PC-3 (cell line): ENCODE measurements around the gene PSD. TPM values are rescaled to one million over a fixed set of nuclear protein-coding genes. Genes with fewer than 3 reads are reported as not detected.

Experiments
- ATAC-seq: fragments of 200-7000 bp; cut with Tn5 transposase; 2 replicates; pipeline ENCODE4 v1.9.1; 2020; ENCODE audit warnings: mild to moderate bottlenecking, moderate library complexity
- BruUV-seq: library from RNA; stranded (reverse); fragments of 400-500 nt; replicated peaks from 2 replicates; lab custom pipeline; 2021; lab: Mats Ljungman, UMichigan
- CTCF ChIA-PET: fragments of 300-600 bp; sonication (Branson Sonifier 250); formaldehyde crosslinking; loops from one replicate; lab custom pipeline; 2022; ENCODE audit warnings: antibody characterized with exemption; lab: Charles Lee
- POLR2A ChIA-PET: fragments of 300-600 bp; sonication (Branson Sonifier 250); formaldehyde crosslinking; loops from one replicate; lab custom pipeline; 2022; ENCODE audit warnings: antibody characterized with exemption; ENCODE audit not compliant: unreplicated experiment; lab: Charles Lee
- DNase-seq: peaks from one replicate; pipeline ENCODE4 v3.0.0-alpha.2; 2015
- H2AFZ ChIP-seq: fragments of 300-600 bp; sonication (generic); 2 replicates; pipeline ENCODE4 v1.6.0; 2016; ENCODE audit warnings: antibody characterized with exemption, low read length
- H3F3A ChIP-seq: fragments of 300-600 bp; sonication (generic); one replicate; pipeline ENCODE4 v1.6.0; 2017; ENCODE audit warnings: antibody characterized with exemption, low read length, control low read depth, mild to moderate bottlenecking; ENCODE audit not compliant: unreplicated experiment
- H3K27ac ChIP-seq: fragments of 300-600 bp; sonication (generic); 2 replicates; pipeline ENCODE4 v1.5.1; 2016; ENCODE audit warnings: mild to moderate bottlenecking, low read length
- H3K27me3 ChIP-seq: fragments of 300-600 bp; sonication (generic); 2 replicates; pipeline ENCODE4 v1.6.1; 2016; ENCODE audit warnings: low read length, mixed read lengths
- H3K36me3 ChIP-seq: fragments of 300-600 bp; sonication (generic); 2 replicates; pipeline ENCODE4 v1.6.1; 2016; ENCODE audit warnings: low read depth, mixed run types, low read length, mixed read lengths
- H3K4me1 ChIP-seq: fragments of 300-600 bp; sonication (generic); 2 replicates; pipeline ENCODE4 v1.5.1; 2016; ENCODE audit warnings: low read length; ENCODE audit not compliant: insufficient read depth
- H3K4me2 ChIP-seq: fragments of 300-600 bp; sonication (generic); 2 replicates; pipeline ENCODE4 v1.6.0; 2016; ENCODE audit warnings: low read length
- H3K4me3 ChIP-seq: fragments of 300-600 bp; sonication (generic); 2 replicates; pipeline ENCODE4 v1.5.1; 2016; ENCODE audit warnings: mild to moderate bottlenecking, low read length, mixed read lengths
- H3K79me2 ChIP-seq: fragments of 300-600 bp; sonication (generic); 2 replicates; pipeline ENCODE4 v1.6.1; 2017; ENCODE audit warnings: low read length, mixed read lengths
- H3K9ac ChIP-seq: fragments of 300-600 bp; sonication (generic); 2 replicates; pipeline ENCODE4 v1.6.0; 2016; ENCODE audit warnings: mild to moderate bottlenecking, low read length
- H3K9me2 ChIP-seq: fragments of 300-600 bp; sonication (generic); replicated peaks from 2 replicates; pipeline ENCODE4 v1.6.1; 2016; ENCODE audit warnings: mixed run types, low read length, mixed read lengths
- H3K9me3 ChIP-seq: fragments of 300-600 bp; sonication (generic); 2 replicates; pipeline ENCODE4 v1.6.1; 2016; ENCODE audit warnings: low read length, mixed read lengths
- H4K20me1 ChIP-seq: fragments of 300-600 bp; sonication (generic); 2 replicates; pipeline ENCODE4 v1.6.1; 2016; ENCODE audit warnings: low read length, mixed read lengths
- EZH2 ChIP-seq: fragments of 300-600 bp; sonication (generic); IDR thresholded peaks from one replicate; pipeline ENCODE4 v1.6.1; 2017; ENCODE audit warnings: antibody characterized with exemption, mild to moderate bottlenecking, low read length; ENCODE audit not compliant: unreplicated experiment
- EZH2phosphoT487 ChIP-seq: fragments of 300-600 bp; sonication (generic); IDR thresholded peaks from 2 replicates; pipeline ENCODE4 v1.6.1; 2018; ENCODE audit warnings: mild to moderate bottlenecking, antibody characterized with exemption, low read length, borderline replicate concordance
- intact Hi-C: fragments of 100-400 bp; cut with micrococcal nuclease; formaldehyde crosslinking; loops from 2 replicates; pipeline ENCODE4 v1.9.0; 2023
- total RNA-seq: library from RNA; depleted of rRNA; stranded (reverse); fragments of >200 nt; gene quantifications from 2 replicates; pipeline ENCODE4 v1.2.3, GENCODE V29; 2014
- TF ChIP-seq, protein P1 (sequence below): fragments of 300-600 bp; sonication (generic); conservative IDR thresholded peaks from 2 replicates; pipeline ENCODE4 v1.5.1; 2017; ENCODE audit warnings: antibody characterized with exemption, low read depth, mild to moderate bottlenecking, low read length

The PSD gene
- total RNA-seq, 1 experiment from 2014 or later = 0.22 TPM

DNA sequence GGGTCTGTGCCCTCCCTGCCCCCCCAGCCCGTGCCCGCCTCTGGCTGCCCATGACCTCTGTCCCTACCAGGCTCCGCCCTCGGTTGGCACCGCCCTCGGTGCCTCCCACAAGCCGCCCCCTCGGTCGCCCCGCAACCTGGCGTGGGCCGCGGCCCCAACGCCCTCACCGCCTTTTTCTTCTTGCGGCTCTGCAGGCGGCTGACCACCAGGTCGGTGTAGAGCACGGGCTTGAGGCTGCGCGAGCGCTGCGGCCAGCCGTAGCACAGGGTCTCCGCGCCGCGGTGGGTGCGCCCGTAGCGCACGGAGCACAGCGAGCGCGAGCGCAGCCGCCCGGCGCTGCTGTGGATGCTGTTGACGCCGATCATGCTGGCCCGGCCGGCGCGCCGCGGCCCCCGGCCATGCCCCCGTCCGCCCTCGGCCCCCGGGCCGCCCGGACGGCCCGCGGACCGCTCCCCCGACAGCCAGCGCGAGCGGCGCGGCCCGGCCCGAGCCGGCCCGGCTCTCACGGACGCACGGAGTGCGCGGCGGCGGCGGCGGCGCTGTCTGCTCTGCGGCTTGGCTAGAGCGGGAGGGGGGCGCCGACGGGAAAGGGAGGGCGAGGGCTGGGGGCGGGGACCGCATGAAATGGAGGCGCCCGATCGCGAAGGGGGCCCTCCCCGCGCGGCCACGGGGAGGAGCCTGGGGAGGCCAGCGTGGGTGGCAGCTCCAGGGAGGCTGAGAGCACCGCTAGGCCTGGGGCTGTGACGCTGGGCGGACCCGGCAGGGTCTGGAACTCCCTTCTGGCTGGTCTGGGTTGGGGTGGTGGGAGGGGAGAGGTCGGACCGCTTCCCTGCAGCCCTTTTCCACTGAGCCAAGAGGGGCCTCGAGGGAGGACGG lies 9.6 kb downstream of the PSD start:
- no peak overlapping the region for H3K9ac ChIP-seq
- H3K36me3 ChIP-seq = no peaks in the 10 kb centered on the region
- H4K20me1 ChIP-seq = no peaks in the 10 kb centered on the region
- no peak overlapping the region for H3K4me3 ChIP-seq
- POLR2A ChIA-PET = no interaction called here
- H3K79me2 ChIP-seq = no peaks in the 10 kb centered on the region
- no peak overlapping the region for H3K4me2 ChIP-seq
- no peaks in the 10 kb centered on the region for H3K9me2 ChIP-seq
- no peak overlapping the region for H3K27ac ChIP-seq
- peaks cover 8% of the 10 kb centered on the region; the same call in 1 of the 2 replicates for H3K27me3 ChIP-seq
- intact Hi-C loops = no loop called here
- no peak overlapping the region for H2AFZ ChIP-seq
- DNase-seq (no peak), ATAC-seq (no peak)
- H3F3A ChIP-seq = no peaks in the 10 kb centered on the region
- H3K4me1 ChIP-seq = no peaks in the 10 kb centered on the region
- CTCF ChIA-PET = no interaction called here
- TF ChIP-seq, protein P1, sequence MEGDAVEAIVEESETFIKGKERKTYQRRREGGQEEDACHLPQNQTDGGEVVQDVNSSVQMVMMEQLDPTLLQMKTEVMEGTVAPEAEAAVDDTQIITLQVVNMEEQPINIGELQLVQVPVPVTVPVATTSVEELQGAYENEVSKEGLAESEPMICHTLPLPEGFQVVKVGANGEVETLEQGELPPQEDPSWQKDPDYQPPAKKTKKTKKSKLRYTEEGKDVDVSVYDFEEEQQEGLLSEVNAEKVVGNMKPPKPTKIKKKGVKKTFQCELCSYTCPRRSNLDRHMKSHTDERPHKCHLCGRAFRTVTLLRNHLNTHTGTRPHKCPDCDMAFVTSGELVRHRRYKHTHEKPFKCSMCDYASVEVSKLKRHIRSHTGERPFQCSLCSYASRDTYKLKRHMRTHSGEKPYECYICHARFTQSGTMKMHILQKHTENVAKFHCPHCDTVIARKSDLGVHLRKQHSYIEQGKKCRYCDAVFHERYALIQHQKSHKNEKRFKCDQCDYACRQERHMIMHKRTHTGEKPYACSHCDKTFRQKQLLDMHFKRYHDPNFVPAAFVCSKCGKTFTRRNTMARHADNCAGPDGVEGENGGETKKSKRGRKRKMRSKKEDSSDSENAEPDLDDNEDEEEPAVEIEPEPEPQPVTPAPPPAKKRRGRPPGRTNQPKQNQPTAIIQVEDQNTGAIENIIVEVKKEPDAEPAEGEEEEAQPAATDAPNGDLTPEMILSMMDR = no peak
- TF ChIP-seq EZH2phosphoT487 (no peak), EZH2 (no peak)
- no peaks in the 10 kb centered on the region for H3K9me3 ChIP-seq
- BruUV-seq = no TSS peak

DNA sequence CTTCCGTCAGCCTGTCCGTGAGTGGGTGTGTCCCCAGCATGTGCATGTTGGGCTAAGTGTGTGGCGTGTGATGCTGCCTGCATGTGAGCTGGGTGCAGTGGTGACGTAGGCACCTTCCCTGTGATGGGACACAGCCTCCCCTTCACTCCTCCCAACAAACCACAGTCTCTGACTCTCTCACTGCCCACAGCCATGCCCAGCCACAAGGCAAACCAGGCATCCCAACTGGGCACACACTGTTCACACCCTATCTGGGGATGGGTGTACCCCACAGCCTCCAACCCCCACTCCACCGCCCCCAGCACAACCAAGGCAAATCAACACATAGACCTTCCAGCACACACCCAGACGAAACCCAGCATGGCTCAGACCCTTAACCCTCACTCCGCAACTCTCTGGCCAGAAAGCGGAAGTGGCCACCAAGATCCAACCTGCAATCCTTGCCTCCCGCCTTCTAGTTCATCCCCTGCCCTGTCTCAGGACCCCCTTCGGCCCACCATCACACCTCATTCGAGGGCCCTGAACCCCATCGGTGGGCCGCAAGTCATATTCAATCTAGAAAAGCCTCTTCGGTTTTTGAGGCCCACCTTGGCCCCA lies 10.4 kb downstream of the PSD start:
- CTCF ChIA-PET = no interaction called here

More for the DNA sequence above, 10.4 kb downstream of the PSD start:
- no peak overlapping the region for H3K4me2 ChIP-seq
- POLR2A ChIA-PET = no interaction called here
- ATAC-seq = no peak
- H3K27me3 ChIP-seq = peaks cover 8% of the 10 kb centered on the region; the same call in 1 of the 2 replicates
- no peak overlapping the region for H3K4me3 ChIP-seq
- TF ChIP-seq, protein P1 = no peak
- no peak for TF ChIP-seq EZH2
- no peaks in the 10 kb centered on the region for H3K4me1 ChIP-seq
- no peaks in the 10 kb centered on the region for H3F3A ChIP-seq
- DNase-seq = no peak
- no peak overlapping the region for H2AFZ ChIP-seq
- no peak overlapping the region for H3K9ac ChIP-seq
- no peaks in the 10 kb centered on the region for H3K36me3 ChIP-seq
- no peaks in the 10 kb centered on the region for H3K79me2 ChIP-seq
- H3K9me3 ChIP-seq = no peaks in the 10 kb centered on the region
- H3K9me2 ChIP-seq = no peaks in the 10 kb centered on the region
- no peak overlapping the region for H3K27ac ChIP-seq
- intact Hi-C loops = no loop called here
- BruUV-seq = no TSS peak
- no peaks in the 10 kb centered on the region for H4K20me1 ChIP-seq
